Liver (tissue), 9 donors: Measurements from ENCODE around the gene RAB3C. TPM values are rescaled to one million over a fixed set of nuclear protein-coding genes. Genes with fewer than 3 reads are reported as not detected.

Source experiments
- DNase-seq: peaks from one replicate; pipeline ENCODE4 v3.0.0-alpha.2; 2017; ENCODE audit warnings: low spot score
- H3K27ac ChIP-seq, 2 donors: one replicate each; pipeline ENCODE4 v1.7.0; 2013; ENCODE audit warnings: inconsistent platforms in 2 of 2, low read length in 2 of 2, control low read depth in 1 of 2, low read depth in 1 of 2, mild to moderate bottlenecking in 1 of 2
- H3K27me3 ChIP-seq, 4 donors: one replicate each; pipeline versions ENCODE4 v1.6.1 to v1.7.0; 2013; ENCODE audit warnings: low read length in 3 of 4, inconsistent platforms in 1 of 4, mild to moderate bottlenecking in 1 of 4, moderate library complexity in 1 of 4; ENCODE audit not compliant: control insufficient read depth in 4 of 4, insufficient read depth in 4 of 4
- H3K36me3 ChIP-seq, 4 donors: one replicate each; pipeline versions ENCODE4 v1.6.1 to v1.7.0; 2013; ENCODE audit warnings: low read length in 3 of 4, mild to moderate bottlenecking in 3 of 4, low read depth in 1 of 4, moderate library complexity in 1 of 4; ENCODE audit not compliant: control insufficient read depth in 4 of 4, insufficient read depth in 3 of 4
- H3K4me1 ChIP-seq, 4 donors: one replicate each; pipeline versions ENCODE4 v1.6.1 to v1.7.0; 2013; ENCODE audit warnings: low read length in 3 of 4, mild to moderate bottlenecking in 3 of 4, moderate library complexity in 1 of 4; ENCODE audit not compliant: control insufficient read depth in 4 of 4, insufficient read depth in 4 of 4
- H3K4me3 ChIP-seq, 3 donors: one replicate each; pipeline versions ENCODE4 v1.6.1 to v1.7.0; 2013; ENCODE audit warnings: low read length in 3 of 3, control low read depth in 1 of 3, low read depth in 1 of 3, mild to moderate bottlenecking in 1 of 3
- H3K9ac ChIP-seq, 2 donors: one replicate each; pipeline ENCODE4 v1.7.0; 2013; ENCODE audit warnings: low read length in 2 of 2, mild to moderate bottlenecking in 2 of 2, moderate library complexity in 2 of 2, control low read depth in 1 of 2, low read depth in 1 of 2
- H3K9me3 ChIP-seq, 4 donors: one replicate each; pipeline versions ENCODE4 v1.6.1 to v1.7.0; 2013; ENCODE audit warnings: low read length in 3 of 4; ENCODE audit not compliant: control insufficient read depth in 4 of 4
- EGR1 ChIP-seq, 2 donors: IDR thresholded peaks; 2 replicates each; pipeline ENCODE4 v1.6.1; 2016 to 2018; ENCODE audit warnings: antibody characterized with exemption in 2 of 2, low read depth in 2 of 2
- FOXA1 ChIP-seq: IDR thresholded peaks from 2 replicates; pipeline ENCODE4 v1.6.1; 2016; ENCODE audit warnings: antibody characterized with exemption
- FOXA2 ChIP-seq: IDR thresholded peaks from 2 replicates; pipeline ENCODE4 v1.6.1; 2016; ENCODE audit warnings: antibody characterized with exemption
- GABPA ChIP-seq, 2 donors: IDR thresholded peaks in 1 of 2; conservative IDR thresholded peaks in 1 of 2; 2 replicates each; pipeline ENCODE4 v1.6.1; 2016; ENCODE audit warnings: antibody characterized with exemption in 2 of 2, mild to moderate bottlenecking in 1 of 2, moderate library complexity in 1 of 2
- HNF4A ChIP-seq, 2 donors: conservative IDR thresholded peaks; 2 replicates each; pipeline ENCODE4 v1.6.1; 2016; ENCODE audit warnings: antibody characterized with exemption in 2 of 2, mild to moderate bottlenecking in 2 of 2
- HNF4G ChIP-seq: IDR thresholded peaks from 2 replicates; pipeline ENCODE4 v1.6.1; 2016; ENCODE audit warnings: antibody characterized with exemption
- JUND ChIP-seq, 2 donors: IDR thresholded peaks; 2 replicates each; pipeline ENCODE4 v1.6.1; 2016; ENCODE audit warnings: antibody characterized with exemption in 2 of 2
- MAX ChIP-seq: IDR thresholded peaks from 2 replicates; pipeline ENCODE4 v1.6.1; 2016; ENCODE audit warnings: antibody characterized with exemption
- NR2F2 ChIP-seq: IDR thresholded peaks from 2 replicates; pipeline ENCODE4 v1.6.1; 2016; ENCODE audit warnings: antibody characterized with exemption
- RAD21 ChIP-seq, 2 donors: IDR thresholded peaks; 2 replicates each; pipeline ENCODE4 v1.6.1; 2016; ENCODE audit warnings: antibody characterized with exemption in 2 of 2, mild to moderate bottlenecking in 2 of 2
- RXRA ChIP-seq, 2 donors: IDR thresholded peaks; 2 replicates each; pipeline ENCODE4 v1.6.1; 2017 to 2018; ENCODE audit warnings: antibody characterized with exemption in 2 of 2, mild to moderate bottlenecking in 1 of 2
- SP1 ChIP-seq: IDR thresholded peaks from 2 replicates; pipeline ENCODE4 v1.6.1; 2018; ENCODE audit warnings: antibody characterized with exemption, mild to moderate bottlenecking
- TAF1 ChIP-seq: conservative IDR thresholded peaks from 2 replicates; pipeline ENCODE4 v1.6.1; 2016; ENCODE audit warnings: antibody characterized with exemption, mild to moderate bottlenecking
- YY1 ChIP-seq: IDR thresholded peaks from 2 replicates; pipeline ENCODE4 v1.6.1; 2016; ENCODE audit warnings: antibody characterized with exemption, mild to moderate bottlenecking
- ZBTB33 ChIP-seq: IDR thresholded peaks from 2 replicates; pipeline ENCODE4 v1.6.1; 2016; ENCODE audit warnings: antibody characterized with exemption
- WGBS: extraction: QIAGEN DNeasy Blood & Tissue Kit; methylation state at CpG from one replicate; pipeline ENCODE4 v1.1.7; 2013; 5-methylcytosine and 5-hydroxymethylcytosine counted together
- polyA plus RNA-seq, 2 donors: library from polyadenylated mRNA; stranded (reverse) in 1 of 2; unstranded in 1 of 2; fragments of 200-250 nt in 1 of 2; fragments of >200 nt in 1 of 2; fragmentation: Nextera tagmentation in 1 of 2; extraction: Ambion mirVana in 1 of 2; gene quantifications; one replicate each; pipeline versions ENCODE4 v1.2.1 to v1.2.3, GENCODE V29; 2013 to 2015
- total RNA-seq, 2 donors: library from RNA; depleted of rRNA; stranded (reverse); fragments of >200 nt; gene quantifications; one replicate each; pipeline ENCODE4 v1.2.3, GENCODE V29; 2014
- TF ChIP-seq, protein P1 (sequence below): IDR thresholded peaks from 2 replicates; pipeline ENCODE4 v1.6.1; 2016; ENCODE audit warnings: antibody characterized with exemption, mild to moderate bottlenecking
- TF ChIP-seq, protein P2 (sequence below): IDR thresholded peaks from 2 replicates; pipeline ENCODE4 v1.6.1; 2016; ENCODE audit warnings: antibody characterized with exemption
- donor health status: healthy.
- donor health status: healthy.
- donor health status: healthy.
- donor health status: healthy.
- donor health status: healthy.

Gene RAB3C
- total and polyA plus RNA-seq, 4 donors, result 0.72 to 4.6 (median 1.3) TPM

GRCh38 chr5:58745350-58745749 lies 162.5 kb downstream of the RAB3C start:
- no peaks in the 10 kb centered on the region for H3K27me3 ChIP-seq
- H3K9me3 ChIP-seq, result no peaks in the 10 kb centered on the region
- no peaks in the 10 kb centered on the region for H3K36me3 ChIP-seq
- WGBS, result 91% methylated on average over 4 of the region's 4 CpGs
- TF ChIP-seq NR2F2, result no peak
- TF ChIP-seq, protein P1, sequence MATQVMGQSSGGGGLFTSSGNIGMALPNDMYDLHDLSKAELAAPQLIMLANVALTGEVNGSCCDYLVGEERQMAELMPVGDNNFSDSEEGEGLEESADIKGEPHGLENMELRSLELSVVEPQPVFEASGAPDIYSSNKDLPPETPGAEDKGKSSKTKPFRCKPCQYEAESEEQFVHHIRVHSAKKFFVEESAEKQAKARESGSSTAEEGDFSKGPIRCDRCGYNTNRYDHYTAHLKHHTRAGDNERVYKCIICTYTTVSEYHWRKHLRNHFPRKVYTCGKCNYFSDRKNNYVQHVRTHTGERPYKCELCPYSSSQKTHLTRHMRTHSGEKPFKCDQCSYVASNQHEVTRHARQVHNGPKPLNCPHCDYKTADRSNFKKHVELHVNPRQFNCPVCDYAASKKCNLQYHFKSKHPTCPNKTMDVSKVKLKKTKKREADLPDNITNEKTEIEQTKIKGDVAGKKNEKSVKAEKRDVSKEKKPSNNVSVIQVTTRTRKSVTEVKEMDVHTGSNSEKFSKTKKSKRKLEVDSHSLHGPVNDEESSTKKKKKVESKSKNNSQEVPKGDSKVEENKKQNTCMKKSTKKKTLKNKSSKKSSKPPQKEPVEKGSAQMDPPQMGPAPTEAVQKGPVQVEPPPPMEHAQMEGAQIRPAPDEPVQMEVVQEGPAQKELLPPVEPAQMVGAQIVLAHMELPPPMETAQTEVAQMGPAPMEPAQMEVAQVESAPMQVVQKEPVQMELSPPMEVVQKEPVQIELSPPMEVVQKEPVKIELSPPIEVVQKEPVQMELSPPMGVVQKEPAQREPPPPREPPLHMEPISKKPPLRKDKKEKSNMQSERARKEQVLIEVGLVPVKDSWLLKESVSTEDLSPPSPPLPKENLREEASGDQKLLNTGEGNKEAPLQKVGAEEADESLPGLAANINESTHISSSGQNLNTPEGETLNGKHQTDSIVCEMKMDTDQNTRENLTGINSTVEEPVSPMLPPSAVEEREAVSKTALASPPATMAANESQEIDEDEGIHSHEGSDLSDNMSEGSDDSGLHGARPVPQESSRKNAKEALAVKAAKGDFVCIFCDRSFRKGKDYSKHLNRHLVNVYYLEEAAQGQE, result no peak
- no peak for TF ChIP-seq HNF4A (conservative IDR thresholded peaks at IDR 0.05)
- no peak for TF ChIP-seq ZBTB33
- no peak for TF ChIP-seq RXRA (IDR thresholded peaks at IDR 0.05)
- TF ChIP-seq, protein P2, sequence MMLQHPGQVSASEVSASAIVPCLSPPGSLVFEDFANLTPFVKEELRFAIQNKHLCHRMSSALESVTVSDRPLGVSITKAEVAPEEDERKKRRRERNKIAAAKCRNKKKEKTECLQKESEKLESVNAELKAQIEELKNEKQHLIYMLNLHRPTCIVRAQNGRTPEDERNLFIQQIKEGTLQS, result no peak
- TF ChIP-seq HNF4G, result no peak
- TF ChIP-seq MAX, result no peak
- TF ChIP-seq JUND (IDR thresholded peaks at IDR 0.05), result no peak
- no peak for TF ChIP-seq FOXA2
- no peak for TF ChIP-seq EGR1 (IDR thresholded peaks at IDR 0.05; ENCODE audit: low read depth in 2 of 2)
- TF ChIP-seq TAF1, result no peak
- no peak for TF ChIP-seq GABPA (IDR thresholded peaks at IDR 0.05 in 1 of 2, conservative IDR thresholded peaks at IDR 0.05 in 1 of 2)
- no peak for TF ChIP-seq RAD21 (IDR thresholded peaks at IDR 0.05)
- TF ChIP-seq SP1, result no peak
- no peak for TF ChIP-seq FOXA1
- no peak overlapping the region for H3K27ac ChIP-seq
- H3K4me1 ChIP-seq, result no peaks in the 10 kb centered on the region
- no peak overlapping the region for H3K4me3 ChIP-seq
- DNase-seq, result no peak
- H3K9ac ChIP-seq, result no peak overlapping the region

DNA sequence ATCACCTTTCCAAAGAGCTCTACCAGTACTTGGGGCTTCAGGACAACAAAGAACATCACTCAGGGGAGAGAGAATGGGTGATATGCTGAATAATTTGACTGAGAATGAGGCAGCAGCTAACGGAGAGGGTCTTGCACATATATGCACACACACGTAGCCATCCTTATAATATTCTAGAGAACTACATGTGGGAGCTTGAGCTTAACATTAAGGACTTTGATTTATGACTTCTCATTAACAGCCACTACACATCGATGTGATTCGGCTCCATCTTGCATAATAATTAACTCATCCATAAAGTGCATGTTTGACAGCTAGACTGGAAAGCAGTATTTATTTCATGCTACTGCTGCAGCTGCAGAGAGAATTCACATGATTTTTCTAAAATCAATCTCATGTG lies 163.4 kb downstream of the RAB3C start:
- no peak for DNase-seq
- TF ChIP-seq SP1 (no peak), GABPA (IDR thresholded peaks at IDR 0.05 in 1 of 2, conservative IDR thresholded peaks at IDR 0.05 in 1 of 2) (no peak), EGR1 (IDR thresholded peaks at IDR 0.05; ENCODE audit: low read depth in 2 of 2) (no peak), HNF4G (no peak), YY1 (no peak), FOXA2 (no peak), RXRA (IDR thresholded peaks at IDR 0.05) (no peak), TAF1 (no peak)
- TF ChIP-seq, protein P1, result no peak
- TF ChIP-seq, protein P2, result no peak

More for the DNA sequence above, 163.4 kb downstream of the RAB3C start:
- no peak overlapping the region for H3K4me3 ChIP-seq
- 78% methylated on average over 4 of the region's 4 CpGs for WGBS
- H3K27ac ChIP-seq, result no peak overlapping the region
- H3K27me3 ChIP-seq, result no peaks in the 10 kb centered on the region
- H3K4me1 ChIP-seq, result peaks cover 0 to 1% (median 0%) of the 10 kb centered on the region in 4 donors
- no peaks in the 10 kb centered on the region for H3K36me3 ChIP-seq
- H3K9ac ChIP-seq, result no peak overlapping the region
- H3K9me3 ChIP-seq, result no peaks in the 10 kb centered on the region
